T1000 (cell line): Measurements from ENCODE around the gene TRPV5.

ENCODE experiments used
- DNase-seq: peaks from one replicate; lab custom pipeline; 2025; ENCODE audit warnings: mixed read lengths; lab: John Stamatoyannopoulos, UW

Gene TRPV5

DNA sequence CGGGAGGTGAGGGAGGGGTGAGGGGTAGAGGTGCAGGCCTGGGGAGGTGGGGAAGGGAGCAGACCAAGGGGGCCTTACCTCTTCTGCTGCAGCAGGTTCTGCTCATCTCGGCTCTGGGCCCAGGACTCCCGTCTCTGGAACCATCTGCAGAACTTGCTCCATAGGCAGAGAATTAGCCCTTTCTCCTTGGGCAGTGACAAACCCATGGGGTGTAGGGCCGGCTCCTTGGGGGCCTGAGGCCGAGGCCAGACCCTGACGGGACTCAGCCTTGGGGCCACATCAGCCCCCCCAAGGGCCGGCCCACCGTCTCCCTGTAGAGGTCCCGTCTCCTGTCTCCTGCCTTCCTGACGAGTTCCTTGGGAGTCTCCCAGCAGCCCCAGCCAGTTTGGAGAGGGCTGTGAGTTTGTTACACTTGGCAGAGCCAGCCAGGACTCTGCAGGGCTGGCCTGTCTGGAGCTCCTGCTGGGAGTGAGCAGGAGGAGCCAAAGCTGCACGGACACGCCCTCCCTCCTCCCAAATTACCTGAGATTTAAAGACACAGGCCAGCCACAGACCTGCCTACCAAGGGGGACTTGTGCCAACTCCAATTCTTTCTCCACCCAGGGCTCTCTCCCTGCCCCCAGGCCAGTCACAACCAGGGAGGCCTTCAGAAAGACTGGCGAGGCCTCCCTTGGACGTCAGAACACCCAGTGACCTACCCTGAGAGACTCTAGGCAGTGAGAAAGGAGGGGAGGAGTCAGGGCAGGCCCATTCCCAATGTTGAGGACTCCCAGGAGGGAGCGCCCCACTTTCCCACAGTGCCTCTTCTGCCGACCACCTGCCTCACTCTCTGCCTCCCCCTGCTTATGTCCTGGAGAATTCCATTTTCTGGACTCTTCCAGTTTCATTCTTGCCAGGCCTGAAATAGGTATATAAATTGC is 48.0 kb downstream of the TRPV5 start, which contains the start of gene TRPV6:
Gene TRPV6, minus strand, starts transcription at position 435 of the 920 bp plus-strand sequence.
- DNase-seq: no peak

DNA sequence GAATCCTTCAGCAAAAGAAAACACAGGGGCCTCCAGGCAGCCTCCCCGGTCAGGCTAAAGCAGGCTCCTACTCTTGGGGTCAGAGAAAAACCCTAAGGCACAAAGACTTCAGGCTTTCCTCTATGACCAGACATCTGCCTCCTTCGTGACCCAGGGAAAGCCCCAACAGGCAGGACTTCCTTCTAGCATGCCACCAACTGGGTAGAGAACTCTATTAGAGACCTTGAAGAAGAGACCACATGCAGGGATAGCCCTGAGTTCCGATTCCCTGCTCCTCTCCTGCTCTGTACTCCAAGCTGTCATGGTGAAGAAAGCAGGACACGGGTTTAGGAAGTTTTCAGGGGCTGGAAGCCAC is 49.3 kb downstream of the TRPV5 start:
- no peak for DNase-seq

GRCh38 chr7:142883571-142884285 is 49.8 kb downstream of the TRPV5 start:
- no peak for DNase-seq

GRCh38 chr7:142883145-142883544 is 50.4 kb downstream of the TRPV5 start:
- DNase-seq: no peak

DNA sequence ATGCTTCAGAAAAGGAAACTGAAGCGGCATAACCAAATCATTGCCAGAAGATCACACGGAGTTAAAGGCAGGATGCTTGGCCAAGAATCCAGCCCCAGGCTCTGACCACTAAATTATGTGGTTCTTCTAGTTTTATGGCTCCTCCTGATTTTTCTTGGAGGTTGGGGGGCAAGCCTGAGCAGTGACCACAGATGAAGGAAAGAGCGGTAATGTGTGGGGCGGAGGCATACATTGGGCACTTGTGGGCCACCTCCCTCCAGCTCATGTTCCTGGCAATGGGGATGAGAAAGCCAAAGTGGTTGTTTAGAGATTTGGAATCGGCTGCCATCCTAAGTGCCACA is 51.2 kb downstream of the TRPV5 start:
- no peak for DNase-seq

- no peak for DNase-seq
Observed at GRCh38 chr7:142881586-142882337, 51.8 kb downstream of the TRPV5 start.

- no peak for DNase-seq
Observed at GRCh38 chr7:142880876-142881505, 52.6 kb downstream of the TRPV5 start.

- DNase-seq: no peak
Observed at GRCh38 chr7:142879060-142879459, 54.5 kb downstream of the TRPV5 start.

GRCh38 chr7:142878315-142878714 is 55.2 kb downstream of the TRPV5 start:
- no peak for DNase-seq

GRCh38 chr7:142876991-142877910 is 56.3 kb downstream of the TRPV5 start:
- no peak for DNase-seq

- no peak for DNase-seq
Observed at GRCh38 chr7:142876236-142876960, 57.1 kb downstream of the TRPV5 start.

GRCh38 chr7:142875456-142875855 is 58.1 kb downstream of the TRPV5 start:
- no peak for DNase-seq

DNA sequence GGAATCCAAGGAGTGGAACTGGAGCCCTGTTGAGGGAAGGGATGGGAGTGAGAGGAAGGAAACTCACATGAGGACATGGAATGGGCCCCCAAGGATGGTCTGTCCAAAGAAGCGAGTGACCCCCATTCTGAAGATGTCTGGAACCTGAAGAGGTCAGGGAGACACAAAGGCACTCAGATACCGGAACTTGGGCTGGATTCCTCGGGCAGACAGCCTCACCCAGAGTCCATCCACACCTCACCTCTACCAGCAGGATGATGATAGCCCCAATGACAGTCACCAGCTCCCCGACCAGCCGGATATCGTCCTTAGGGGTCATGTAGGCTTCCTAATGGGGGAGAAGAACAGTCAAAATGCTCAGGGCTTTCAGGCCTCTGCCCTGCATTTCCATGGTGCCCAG is 58.7 kb downstream of the TRPV5 start:
- no peak for DNase-seq

DNA sequence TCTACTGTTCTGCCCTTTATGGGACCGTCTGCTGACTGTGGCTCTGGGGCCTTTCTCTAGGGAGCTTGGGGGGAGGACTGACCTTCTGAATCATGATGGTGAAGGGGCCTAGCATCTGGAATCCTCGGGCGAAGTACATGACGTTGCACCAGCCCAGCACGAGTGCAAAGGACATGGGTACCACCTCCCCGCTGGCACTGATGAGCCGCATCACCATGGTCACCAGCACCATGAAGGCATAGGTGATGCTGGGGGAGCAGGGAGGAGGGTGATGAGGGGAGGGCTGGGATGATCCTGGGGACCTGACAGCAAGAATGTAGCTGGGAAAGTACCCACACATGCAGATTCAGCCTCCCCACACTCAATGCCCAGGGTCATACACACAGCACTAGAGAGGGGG is 59.1 kb downstream of the TRPV5 start:
- no peak for DNase-seq

DNA sequence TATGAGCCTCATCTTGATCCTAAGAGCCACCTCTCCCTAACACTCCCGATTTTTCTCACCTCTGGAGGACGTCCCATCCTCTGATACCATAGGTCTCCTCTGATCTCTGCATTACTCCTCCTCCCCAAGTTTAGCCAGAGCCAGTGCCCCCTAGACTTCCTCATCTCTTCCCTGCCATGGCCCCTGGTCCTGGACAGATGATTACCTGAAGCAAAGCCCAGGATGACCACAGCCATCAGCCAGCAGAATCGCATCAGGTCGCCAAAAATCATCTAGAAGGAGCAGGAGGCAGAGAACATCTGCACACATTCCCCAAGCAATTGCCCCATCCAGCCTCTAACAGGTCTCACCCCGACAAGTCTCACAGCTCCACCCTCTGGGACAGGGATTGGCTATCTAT is 59.7 kb downstream of the TRPV5 start:
- DNase-seq: no peak

DNA sequence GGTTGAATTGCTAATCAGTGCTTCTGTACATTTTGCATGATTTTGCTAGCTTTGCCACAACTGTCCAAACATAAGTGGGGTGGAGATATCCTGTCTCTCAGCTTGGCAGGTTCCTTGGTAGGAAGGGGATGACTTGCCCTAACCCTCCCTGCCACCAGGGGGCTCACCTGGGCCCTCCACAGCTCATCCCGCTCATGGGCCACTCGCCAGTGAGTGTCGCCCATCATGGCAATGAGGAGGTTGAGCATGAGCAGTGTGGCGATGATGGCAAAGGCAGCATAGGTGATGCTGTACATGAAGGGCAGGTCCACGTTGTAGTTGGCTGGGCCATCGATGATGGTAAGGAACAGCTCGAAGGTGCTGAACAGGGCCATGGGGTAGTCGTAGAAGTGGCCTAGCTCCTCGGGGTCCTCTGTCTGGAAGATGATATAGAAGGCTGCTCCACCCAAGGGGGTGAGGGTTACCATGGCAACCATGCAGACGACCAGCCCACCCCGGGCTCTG is 60.2 kb downstream of the TRPV5 start:
- no peak for DNase-seq

GRCh38 chr7:142872106-142872675 is 61.4 kb downstream of the TRPV5 start:
- no peak for DNase-seq

DNA sequence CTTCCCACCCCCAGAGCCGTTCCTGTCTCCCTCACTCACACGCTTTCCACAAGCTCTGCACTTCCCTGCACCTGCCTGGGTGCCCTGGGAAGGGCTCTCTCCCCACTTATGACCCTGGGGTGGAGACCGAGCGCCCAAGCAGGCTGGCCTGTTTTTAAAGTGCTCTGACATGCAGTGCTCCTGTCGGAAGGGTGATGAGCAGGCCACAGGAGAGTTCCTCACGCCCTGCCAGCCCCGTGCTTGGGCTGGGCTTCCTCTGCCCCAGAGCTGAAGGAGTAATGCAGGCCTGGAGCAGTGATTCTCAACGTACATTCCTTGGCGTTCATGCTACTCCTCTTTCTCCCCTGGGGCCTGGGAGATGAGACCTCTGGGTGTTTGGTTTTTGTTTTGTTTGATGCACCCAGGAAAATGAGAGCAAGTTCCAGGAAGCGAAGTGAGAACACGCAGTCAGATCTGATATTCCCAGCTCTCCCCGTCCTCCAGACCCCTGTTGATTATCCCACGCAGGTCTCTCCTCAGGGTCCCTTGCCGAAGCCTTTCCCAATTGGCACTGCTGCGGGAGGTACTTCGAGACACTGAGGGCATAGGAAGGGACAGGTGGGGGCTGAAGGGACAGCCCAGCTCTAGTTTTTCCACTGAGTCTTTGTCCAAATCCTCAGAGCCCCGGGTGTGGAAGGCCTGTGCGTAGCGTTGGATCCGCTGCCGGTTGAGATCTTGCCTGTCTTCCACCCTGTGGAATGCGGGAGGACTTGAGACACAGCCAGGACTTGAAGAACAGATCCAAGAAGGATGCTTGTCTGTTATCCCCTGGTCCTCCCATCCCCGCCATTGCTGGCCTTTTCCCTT is 62.1 kb downstream of the TRPV5 start:
- no peak for DNase-seq
